Activated T-helper 1 cell treated with Interleukin-2 at 50 U/mL for 16 hours (primary cell): ENCODE results near the gene STIL.

Source experiments
- DNase-seq: peaks from one replicate; pipeline ENCODE4 v3.0.0-alpha.2; 2020; ENCODE audit warnings: low read depth

Gene STIL

GRCh38 chr1:47235241-47235681 lies 78.7 kb downstream of the STIL start:
- no peak for DNase-seq

DNA sequence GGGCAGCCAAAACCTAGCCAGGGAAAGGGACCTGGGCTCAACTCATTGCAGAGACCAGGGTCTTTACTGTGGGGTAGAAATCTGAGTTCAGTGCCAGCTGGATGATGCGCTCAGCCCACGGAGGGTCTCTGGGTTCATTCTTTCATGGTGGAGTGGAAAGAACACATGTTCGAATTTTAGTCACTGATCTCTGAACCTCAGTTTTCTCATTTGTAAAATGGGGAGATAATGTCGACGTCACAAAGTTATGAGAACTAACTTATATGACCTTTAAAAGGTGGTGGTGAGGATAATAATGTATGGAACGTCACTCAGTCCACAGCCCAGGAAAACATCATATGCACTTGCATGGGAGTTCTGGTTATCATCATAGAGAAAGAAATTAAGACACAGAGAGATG lies 80.8 kb downstream of the STIL start:
- DNase-seq: no peak

DNA sequence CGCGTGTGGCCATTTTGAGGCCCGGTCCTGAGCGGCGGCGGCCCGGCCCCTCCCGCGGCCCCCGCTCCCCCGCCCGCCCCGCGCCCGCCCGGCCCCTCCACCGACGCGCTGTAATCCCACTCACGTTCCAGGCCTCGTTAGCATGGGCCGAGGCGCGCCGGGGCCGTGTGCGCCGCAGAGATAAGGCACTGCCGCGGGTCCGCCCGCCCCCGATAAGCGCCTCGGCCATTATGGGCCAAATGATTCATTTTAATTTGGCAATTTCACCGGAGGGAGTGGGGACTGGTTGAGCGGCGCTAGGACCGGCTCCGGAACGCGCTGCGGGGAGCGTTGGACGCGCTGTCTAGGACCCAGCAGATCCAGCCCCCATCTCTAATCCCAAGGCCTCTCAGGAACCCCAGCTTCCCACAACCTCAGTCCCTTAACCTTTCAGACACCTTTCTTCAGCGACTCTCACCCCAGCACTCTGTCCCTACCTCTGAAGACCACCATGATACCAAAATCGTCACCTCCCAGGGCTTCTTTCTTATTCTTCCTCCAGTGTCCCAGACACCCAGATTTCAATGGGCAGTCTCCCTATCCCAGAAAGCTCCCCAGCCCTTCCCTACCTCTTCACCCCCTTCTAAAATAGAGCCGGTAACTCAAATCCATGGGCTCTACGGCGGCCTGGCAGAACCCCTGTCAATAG lies 81.6 kb downstream of the STIL start, which contains the start of gene TAL1:
TAL1 (minus strand) TSS at position 39 of the 688 bp plus-strand sequence. CDS start 6,337 bp downstream, outside the sequence.
- DNase-seq: no peak

GRCh38 chr1:47231301-47232186 lies 82.4 kb downstream of the STIL start:
- no peak for DNase-seq

DNA sequence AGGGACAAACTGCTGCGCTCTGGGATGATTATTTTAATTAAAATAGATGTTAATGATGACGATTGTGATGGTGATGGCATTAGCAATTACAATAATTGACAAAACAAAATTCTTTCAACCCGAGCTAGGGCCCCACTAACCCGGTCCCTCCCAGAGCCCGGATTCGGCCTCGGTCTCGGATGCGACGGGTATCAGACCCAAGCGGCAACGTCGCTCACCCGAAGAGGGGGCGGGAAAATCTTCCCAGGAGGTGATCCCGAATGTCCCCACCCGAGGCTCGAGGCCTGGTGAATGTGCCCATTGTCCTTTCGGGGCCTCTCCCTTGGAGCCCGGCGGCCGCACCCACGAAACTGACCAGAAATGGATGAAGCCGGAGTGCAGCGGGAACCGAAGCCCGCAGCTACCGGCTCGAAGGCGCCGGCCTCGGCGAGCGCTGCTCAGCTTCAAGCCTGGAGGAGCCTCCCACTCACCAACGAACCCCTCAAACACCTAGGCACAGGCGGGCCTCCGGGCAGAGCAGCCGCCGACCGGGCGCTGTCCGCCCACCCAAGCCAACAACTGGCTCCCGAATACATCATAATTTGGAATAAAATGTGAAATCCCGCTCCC lies 83.2 kb downstream of the STIL start:
- no peak for DNase-seq

- DNase-seq: no peak
These were observed 83.9 kb downstream of the STIL start for GRCh38 chr1:47229886-47230691.

- DNase-seq: no peak
These were observed 84.7 kb downstream of the STIL start for GRCh38 chr1:47229031-47229885.

DNA sequence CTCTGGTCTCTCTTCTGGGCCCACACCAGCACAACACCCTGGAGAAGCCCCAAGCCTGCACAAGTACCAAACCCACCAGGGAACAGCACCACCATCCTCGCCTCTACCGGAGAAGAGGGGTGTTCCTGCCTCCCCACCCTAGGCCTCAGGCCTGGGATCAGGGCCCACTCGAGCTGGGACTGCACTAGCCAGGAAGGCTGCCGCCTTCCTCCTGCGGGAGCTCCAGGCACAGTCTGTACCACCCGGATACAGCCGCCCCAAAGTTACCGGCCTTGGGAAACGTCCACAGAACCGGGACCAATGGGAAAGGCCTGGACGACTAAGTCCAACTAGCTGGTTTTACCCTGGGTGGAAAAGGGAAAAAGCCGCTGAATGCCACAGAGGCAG lies 85.3 kb downstream of the STIL start:
- no peak for DNase-seq

DNA sequence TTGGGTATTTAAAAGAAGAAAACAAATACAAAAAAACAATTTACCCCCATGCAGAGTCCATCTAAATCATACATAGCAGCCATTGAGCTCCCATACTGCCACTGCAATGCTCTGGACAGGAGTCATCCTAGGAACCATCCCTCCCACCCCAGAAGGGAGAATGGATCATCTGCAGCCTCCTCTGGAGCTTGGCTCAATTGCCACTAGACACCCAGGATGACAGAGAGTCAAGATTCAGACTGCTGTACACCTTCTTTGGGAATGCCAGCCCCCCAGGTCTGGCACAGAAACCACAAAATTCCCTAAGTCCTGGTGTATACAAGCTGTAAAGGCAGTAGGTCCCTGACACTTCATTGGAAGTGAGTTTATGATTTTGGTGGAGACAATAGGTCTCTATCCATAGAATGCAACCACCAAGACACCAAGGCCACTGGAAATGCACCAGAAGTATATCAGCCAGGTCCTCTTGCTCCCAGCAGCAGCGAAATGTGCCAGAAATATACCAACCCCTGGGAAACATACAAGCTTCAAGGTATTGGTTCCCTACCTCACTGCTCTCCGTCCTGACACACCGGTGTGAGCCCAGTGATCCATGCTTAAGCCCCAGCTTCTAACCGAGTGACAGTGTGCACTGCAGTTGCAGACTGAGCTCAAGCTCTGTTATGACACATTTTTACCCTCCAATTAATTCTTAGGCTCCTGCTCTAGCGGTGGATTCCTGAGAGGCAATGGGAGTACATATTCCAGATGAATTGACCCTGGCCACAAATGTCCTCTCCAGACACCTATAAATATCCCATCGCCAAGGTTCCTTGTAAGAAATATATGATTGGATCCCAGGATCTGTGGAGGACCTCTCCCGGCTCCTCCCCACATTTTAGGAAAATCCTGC lies 86.4 kb downstream of the STIL start:
- DNase-seq: no peak

- no peak for DNase-seq
These were observed 87.1 kb downstream of the STIL start for GRCh38 chr1:47226839-47227215.

GRCh38 chr1:47226121-47226838 lies 87.7 kb downstream of the STIL start:
- no peak for DNase-seq

GRCh38 chr1:47225430-47226100 lies 88.4 kb downstream of the STIL start:
- DNase-seq: no peak

DNA sequence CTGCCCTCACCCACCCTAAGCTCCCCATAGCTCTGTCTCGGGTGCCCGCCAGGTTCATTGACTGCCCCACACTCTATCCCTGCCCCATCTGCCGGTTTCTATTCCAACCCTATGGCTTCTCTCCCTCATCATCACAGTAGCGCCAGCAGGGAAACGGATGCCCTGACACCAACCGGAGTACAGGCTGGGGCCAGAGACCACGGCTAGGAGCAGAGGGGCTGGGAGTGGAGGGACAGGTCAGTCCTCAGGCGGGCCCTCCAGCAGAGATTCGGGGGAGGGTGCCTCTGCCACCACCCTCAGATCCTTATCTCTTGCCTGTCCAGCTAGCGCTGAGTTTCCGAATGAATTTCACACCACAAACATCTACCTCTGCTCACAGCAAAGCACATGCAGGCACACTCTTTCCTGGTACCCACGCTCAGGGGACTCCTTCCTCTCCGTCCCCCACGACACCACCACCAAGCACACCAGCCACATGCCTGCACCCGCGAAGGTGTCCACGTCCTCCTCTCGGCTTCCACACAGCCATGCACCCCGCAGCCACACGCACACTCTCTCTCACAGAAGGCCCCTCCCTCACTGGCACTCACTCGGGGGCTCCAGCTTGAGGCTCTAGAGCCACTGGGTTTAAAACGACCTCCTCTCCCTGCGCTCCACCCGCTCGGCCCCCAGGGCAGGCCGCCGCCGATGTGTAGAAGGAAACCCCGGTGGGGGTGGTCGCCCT lies 89.1 kb downstream of the STIL start:
- DNase-seq: no peak

GRCh38 chr1:47223921-47224675 lies 89.8 kb downstream of the STIL start:
- DNase-seq: no peak

- DNase-seq: no peak
These were observed 90.6 kb downstream of the STIL start for GRCh38 chr1:47223174-47223920.

DNA sequence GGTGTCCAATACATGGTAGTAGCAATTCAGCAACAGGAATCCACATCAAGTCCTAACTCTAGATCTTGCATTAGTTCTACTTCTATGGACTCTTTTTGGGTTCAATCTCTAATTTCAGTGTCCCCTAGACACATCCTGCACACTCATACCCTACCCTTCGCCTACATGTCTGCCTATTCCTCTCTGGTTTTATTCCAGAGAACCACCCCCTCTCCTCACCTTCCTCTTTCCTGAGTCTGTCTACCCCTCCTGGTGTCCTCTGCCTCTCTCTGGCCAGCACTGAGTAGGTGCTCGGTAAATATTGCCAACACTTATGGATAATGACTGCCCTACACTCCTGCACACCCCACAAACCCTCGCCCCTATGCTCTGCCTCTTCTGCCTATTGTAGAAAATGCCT lies 91.5 kb downstream of the STIL start:
- no peak for DNase-seq
